Suppressor macrophage treated with lipopolysaccharide for 1 hour (primary cell): ENCODE results near the gene SLC19A1.

Experiments
- DNase-seq, 3 donors: peaks; one replicate each; pipeline ENCODE4 v3.0.0-alpha.2; 2020 to 2022

SLC19A1 gene

DNA sequence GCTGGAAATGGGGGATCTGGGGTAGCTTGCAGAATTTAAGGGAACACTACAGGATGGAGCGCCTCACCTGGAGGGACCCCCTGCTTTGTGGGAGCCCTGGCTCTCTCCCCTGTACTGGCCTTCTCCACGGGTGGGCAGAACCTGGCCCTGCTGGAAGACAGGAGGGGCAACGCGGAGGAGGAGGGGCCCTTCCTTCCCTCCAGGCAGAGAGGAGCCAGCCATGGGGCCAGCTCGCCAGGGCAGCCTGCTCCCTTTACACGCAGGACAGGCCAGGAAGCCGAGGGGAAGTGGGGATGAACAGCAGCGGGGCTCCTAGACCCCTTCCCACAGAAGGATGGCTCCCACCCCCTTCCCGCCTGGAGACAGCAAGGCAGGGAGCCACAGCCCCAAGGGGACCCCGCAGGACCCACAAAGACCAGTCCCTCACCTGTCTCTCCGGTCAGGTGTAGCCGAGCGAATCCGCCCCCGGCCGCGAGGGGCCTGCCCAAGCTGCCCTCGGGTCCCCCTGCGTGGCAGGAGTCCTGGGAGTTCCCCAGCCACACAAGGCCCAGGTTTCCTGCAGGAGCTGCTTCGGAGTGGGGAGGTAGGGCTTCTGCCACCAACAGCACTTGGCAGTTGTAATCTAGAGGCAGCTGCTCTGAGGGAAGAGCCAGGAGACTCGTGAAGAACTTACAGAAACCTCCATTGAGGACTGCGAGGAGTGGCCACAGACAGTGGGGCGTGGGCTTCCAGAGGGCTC is 1.6 kb upstream of the SLC19A1 start:
- no peak for DNase-seq

DNA sequence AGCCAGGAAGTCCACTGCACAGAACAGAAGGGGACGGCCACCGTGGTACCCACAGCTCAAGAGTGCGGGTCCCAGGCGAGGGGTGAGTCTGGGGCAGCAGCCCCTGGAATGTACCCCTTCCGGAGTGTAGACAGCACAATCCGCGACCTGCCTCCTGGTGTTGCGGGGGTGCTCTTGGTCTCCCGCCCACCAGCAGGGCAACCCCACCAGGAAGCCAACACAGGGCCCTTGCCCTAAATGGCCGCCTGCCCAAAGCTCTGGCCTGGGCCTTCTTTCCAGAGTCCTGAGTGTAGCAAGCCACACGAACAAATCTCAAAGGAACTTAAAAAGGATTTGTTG is 1.1 kb upstream of the SLC19A1 start:
- DNase-seq, result no peak

GRCh38 chr21:45542667-45543370 is 579 bp upstream of the SLC19A1 start:
- DNase-seq, result no peak

- peak; percentile 59 to 83 (median 74) for DNase-seq
Measured at GRCh38 chr21:45541221-45542039, 810 bp downstream of the SLC19A1 start.

DNA sequence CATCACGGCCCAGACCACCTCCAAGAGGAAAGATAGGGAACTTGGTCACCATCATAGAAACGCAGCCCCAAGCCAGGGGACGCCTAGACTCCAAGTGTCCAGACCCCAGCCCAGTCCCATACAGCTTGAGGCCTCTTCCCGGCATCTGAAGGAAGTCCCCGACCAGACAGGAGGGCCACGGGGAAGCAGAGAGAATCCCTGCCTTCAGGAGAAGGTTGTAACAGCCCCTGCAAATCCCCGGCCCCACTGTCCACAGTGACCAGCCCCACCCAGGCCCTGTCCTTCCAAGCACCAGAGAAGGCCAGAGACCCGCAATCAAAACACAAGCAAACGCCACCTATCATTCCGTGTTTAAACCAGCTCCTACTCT is 1.7 kb downstream of the SLC19A1 start:
- no peak for DNase-seq

DNA sequence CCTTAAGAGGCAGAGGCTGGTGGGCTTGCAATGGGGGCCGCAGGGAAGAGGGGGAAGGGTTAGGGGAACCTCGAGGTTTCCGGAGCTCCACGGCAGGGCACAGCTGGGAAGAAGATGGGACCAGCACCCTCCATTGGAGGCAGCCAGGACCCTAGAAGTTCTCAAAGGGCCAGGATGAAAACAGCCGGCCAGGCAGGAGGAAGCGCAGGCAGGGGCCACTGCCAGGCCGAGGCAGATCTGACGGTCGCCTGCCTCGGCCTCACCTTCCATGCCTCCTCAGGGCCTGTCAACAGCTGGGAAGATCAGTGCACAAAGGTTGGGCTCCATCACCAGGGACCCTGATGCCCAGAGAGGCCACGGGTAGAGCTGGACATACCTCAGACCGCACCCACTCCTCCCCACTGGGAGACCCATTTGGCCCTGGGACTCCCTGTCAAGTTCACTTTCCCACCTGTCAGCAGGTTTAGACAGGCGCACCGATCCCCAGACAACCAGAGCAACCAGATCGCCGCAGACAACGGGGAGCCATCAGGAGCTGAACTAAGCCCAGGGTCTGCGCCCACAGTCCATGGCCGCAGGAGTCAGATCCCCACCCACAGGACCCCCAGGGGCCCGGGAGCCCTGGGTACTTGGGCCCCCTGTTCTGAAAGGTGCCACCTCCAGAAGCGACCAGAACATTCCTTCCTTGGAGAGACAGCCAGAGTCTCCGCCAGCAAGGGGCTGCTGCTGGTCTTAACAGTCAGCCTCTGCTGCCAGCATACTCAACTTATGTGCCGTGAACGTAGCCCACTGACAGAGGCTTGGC is 2.2 kb downstream of the SLC19A1 start:
- no peak for DNase-seq

DNA sequence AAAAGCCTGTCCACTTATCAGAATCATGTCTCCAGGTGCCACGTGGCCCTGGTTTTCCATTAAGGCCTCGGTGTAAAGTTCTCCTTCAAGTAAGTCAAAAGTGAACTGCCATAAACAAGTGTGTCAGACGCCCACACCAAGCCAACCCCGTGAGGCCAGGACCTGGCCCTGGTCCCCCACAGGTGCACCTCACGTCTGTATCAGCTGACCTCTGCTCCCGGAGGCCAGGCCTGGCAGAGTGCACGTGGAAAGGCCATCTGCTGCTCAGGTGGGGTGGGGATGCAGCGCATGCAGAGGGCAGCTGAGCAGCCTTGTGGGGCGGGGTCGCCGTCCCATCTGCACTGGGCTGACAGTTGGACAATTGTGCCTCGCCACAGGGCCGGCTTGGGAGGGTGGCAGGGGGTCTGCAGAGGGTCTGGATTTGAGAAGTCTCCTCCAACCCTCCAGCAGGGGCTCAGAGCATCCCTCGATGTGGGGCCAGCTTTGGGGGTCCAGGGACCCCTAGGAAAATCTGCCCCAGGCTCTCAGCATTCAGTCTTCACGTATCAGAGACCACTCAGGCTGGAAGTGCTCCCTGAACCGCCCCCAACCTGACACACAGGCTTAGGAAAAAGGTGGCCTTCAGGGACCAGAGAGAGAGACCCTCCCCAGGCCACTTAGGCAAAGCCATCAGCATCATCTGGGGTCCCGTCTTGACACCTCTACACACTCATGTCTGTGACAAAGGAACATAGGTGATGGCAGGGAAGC is 3.0 kb downstream of the SLC19A1 start:
- DNase-seq, result no peak

- DNase-seq, result no peak
Measured at GRCh38 chr21:45538381-45539045, 3.7 kb downstream of the SLC19A1 start.

- no peak for DNase-seq
Measured at GRCh38 chr21:45537746-45538291, 4.4 kb downstream of the SLC19A1 start.

DNA sequence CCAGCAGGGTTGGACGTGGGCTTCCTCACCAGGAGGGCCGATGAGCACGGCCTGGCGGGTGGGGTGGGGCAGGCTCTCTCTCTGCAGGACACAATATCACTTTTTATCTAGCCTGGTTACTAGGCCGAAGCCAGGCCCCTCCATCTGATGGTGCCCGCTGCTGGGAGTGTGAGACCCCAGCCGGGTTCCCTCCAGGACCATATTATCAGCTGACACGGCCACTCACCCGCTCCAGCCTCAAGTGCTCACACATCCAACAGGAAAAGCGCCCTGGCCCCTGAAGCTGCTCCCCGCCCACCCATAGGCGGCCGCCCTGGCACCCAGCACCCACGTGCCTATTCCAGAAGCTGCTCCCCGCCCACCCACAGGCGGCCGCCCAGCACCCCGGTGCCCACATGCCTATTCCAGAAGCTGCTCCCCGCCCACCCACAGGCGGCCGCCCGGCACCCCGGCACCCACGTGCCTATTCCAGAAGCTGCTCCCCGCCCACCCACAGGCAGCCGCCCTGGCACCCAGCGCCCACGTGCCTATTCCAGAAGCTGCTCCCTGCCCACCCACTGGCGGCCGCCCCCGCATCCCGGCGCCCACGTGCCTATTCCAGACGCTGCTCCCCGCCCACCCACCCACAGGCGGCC is 5.0 kb downstream of the SLC19A1 start:
- no peak for DNase-seq

DNA sequence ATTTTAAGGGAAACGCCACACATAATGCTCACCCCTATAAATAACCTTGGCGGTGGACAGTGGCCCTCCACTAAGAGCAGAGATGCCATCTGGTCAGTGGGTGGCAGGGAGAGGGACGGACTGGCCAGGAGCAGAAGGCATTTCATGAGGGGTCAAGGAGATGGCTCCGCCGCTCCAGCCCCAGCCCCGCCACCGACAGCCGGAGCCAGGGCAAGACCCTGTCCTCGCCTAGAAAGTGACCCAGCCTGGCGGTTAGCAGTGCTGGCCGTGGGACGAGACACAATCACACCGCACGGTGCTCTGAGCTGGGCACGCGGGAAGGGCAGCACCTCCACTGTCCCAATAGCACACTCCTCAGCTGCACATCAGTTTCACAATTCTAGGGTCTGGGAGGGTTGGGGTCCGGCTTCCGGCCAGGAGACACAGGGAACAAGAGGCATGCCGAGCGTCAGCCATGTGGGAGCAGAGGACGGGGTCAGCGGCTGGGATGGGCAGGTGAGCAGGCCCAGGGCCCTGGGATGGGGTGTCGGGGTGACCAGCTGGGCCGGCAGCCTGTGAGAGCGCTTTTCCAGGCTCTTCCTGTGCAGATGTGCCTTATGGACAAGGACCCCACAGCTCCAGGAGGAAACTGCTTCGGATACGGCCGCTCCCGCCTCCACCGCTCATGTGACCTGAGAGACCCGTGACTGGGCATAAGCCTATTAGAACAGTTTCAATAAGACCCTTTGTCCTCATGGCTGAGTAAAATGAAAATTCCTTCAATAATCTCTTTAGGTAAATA is 5.7 kb downstream of the SLC19A1 start:
- DNase-seq, result no peak

GRCh38 chr21:45535341-45536081 is 6.7 kb downstream of the SLC19A1 start:
- DNase-seq, result peak; percentile 44 to 57 (median 50)

- no peak for DNase-seq
Measured at GRCh38 chr21:45534636-45535331, 7.5 kb downstream of the SLC19A1 start.

DNA sequence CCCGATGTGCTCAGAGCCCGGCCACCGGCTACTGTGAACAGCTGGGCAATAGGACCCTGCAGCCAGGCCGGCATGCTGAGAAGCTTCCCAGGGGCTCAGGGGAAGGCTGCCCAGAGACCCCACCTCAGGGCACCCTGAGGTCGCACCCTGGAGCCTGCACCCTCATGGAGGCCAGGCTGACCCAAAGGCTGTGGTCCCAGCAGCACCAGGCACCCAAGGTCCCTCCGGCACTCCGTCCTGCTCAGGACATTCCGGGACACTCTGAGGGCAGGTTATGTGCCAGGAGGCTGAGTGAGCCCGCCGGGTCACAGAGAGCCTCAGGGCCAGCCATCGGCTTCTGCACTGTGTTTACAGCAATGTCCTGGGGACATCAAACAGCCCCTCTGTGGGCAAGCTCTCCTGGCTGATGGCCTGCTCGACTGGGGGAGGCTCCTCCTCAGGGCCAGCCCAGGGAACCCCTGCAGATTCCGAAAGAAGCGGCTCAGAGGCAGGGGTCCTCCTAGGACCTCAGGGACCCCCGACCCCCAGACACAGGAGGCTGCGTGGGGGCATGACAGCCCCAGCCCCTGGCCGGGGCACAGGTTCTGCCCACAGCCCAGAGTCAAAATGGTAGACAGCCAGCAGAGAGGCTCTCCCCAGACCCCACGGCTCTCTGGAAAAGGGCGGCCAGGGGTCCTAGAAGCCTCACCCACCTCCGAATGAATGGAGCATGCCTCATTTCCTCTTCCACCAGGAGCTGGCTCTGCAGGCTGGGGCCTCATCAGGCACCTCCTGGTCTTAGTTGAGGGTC is 8.2 kb downstream of the SLC19A1 start:
- DNase-seq, result no peak

DNA sequence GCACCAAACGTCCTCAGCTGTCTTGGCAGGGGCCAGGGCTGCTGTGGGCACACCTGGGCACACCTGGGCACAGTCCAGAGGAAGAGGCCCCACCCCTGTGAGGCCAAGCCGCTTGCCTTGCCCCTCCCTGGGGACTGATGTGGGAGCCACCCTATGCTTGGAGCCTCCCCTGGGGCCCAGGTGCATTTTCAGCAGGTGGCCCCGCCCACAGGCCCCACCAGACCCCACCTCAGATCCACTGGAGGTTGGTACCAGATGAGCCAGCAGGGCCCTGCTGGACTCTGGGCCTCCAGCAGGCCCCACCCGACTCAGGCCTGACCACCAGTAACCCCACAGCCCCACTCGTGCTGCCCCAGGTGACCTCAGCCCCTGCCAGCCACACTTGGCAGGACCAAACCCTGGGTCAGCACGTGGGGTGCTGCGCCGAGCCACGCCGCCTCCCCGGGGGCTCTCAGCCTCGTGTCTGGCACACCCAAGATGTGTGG is 8.8 kb downstream of the SLC19A1 start:
- DNase-seq, result no peak

- DNase-seq, result peak; percentile 25 to 47 (median 41)
Measured at GRCh38 chr21:45532826-45533360, 9.3 kb downstream of the SLC19A1 start.
